Pancreas (tissue), 10 donors: ENCODE results near the gene CRISPLD2. TPM values are rescaled to one million over a fixed set of nuclear protein-coding genes. Genes with fewer than 3 reads are reported as not detected.

ENCODE experiments used
- ATAC-seq, 4 donors: fragments of 200-7000 bp; cut with Tn5 transposase; one replicate each; pipeline versions ENCODE4 v1.8.0 to v1.9.1; 2020; ENCODE audit warnings: mild to moderate bottlenecking in 4 of 4, moderate library complexity in 4 of 4
- DNase-seq, 6 donors: peaks; one replicate each; pipeline ENCODE4 v3.0.0-alpha.2; 2020
- FAIRE-seq: peaks from 2 replicates; lab custom pipeline; 2012; peaks lifted over from hg19 to GRCh38; lab: Jason Lieb, UNC
- H3K27ac ChIP-seq, 4 donors: fragments of 200-600 bp; sonication (generic); 1 replicate in 3 of 4; 2 replicates in 1 of 4; pipeline versions ENCODE4 v1.5.0 to v1.8.0; 2020
- H3K27me3 ChIP-seq, 4 donors: fragments of 200-600 bp; one replicate each; pipeline ENCODE4 v1.8.0; 2021
- H3K36me3 ChIP-seq, 3 donors: fragments of 200-600 bp; sonication (generic) in 1 of 3; one replicate each; pipeline versions ENCODE4 v1.5.0 to v1.8.0; 2020 to 2021
- H3K4me1 ChIP-seq, 3 donors: fragments of 200-600 bp; one replicate each; pipeline ENCODE4 v1.8.0; 2021
- H3K4me3 ChIP-seq, 4 donors: fragments of 200-600 bp; sonication (generic) in 2 of 4; one replicate each; pipeline versions ENCODE4 v1.5.0 to v1.8.0; 2020 to 2021
- H3K9me3 ChIP-seq, 4 donors: fragments of 200-600 bp; one replicate each; pipeline ENCODE4 v1.8.0; 2021
- WGBS, 2 donors: extraction: QIAGEN DNeasy Blood & Tissue Kit; methylation state at CpG; one replicate each; pipeline ENCODE4 v1.1.7; 2013; 5-methylcytosine and 5-hydroxymethylcytosine counted together
- intact Hi-C, 3 donors: fragments of 100-400 bp; cut with DNase I; formaldehyde crosslinking; loops; one replicate each; pipeline versions ENCODE4 v1.11.1 to v1.14.2; 2022
- polyA plus RNA-seq, 2 donors: library from polyadenylated mRNA; stranded (reverse); fragments of 200-250 nt; gene quantifications; one replicate each; pipeline ENCODE4 v1.2.3, GENCODE V29; 2013
- total RNA-seq, 6 donors: library from RNA; stranded (reverse); fragmentation: NEBNext Ultra II Directional in 4 of 6; extraction: Animal tissue kit (Norgen Biotek cat#: 25700) in 4 of 6; gene quantifications; one replicate each; pipeline versions ENCODE4 v1.2.1 to v1.2.4, GENCODE V29; 2021 to 2023
- TF ChIP-seq, protein P1 (sequence below), 4 donors: fragments of 200-600 bp; sonication (generic) in 3 of 4; IDR thresholded peaks; one replicate each; pipeline versions ENCODE4 v1.5.0 to v1.8.0; 2021; ENCODE audit warnings: antibody characterized with exemption in 4 of 4
- donor health status: healthy with polysubstance abuse.
- donor health status: DM: no; HTN: no; CAD: no; lungs with moderate emphysema.
- donor health status: DM: no; HTN: no; CAD: no.
- donor health status: control.
- donor health status: control.
- donor health status: Bipolar disorder and iron deficiency.
- donor health status: DM: yes; HTN: yes; CAD: no.
- donor health status: DM: no; HTN: no; CAD: no.
- donor health status: DM: no; HTN: no; CAD: no.
- donor health status: DM: yes; HTN: yes; CAD: no.

CRISPLD2 gene
- total and polyA plus RNA-seq, 8 donors = 4.1 to 40.2 (median 14.1) TPM

DNA sequence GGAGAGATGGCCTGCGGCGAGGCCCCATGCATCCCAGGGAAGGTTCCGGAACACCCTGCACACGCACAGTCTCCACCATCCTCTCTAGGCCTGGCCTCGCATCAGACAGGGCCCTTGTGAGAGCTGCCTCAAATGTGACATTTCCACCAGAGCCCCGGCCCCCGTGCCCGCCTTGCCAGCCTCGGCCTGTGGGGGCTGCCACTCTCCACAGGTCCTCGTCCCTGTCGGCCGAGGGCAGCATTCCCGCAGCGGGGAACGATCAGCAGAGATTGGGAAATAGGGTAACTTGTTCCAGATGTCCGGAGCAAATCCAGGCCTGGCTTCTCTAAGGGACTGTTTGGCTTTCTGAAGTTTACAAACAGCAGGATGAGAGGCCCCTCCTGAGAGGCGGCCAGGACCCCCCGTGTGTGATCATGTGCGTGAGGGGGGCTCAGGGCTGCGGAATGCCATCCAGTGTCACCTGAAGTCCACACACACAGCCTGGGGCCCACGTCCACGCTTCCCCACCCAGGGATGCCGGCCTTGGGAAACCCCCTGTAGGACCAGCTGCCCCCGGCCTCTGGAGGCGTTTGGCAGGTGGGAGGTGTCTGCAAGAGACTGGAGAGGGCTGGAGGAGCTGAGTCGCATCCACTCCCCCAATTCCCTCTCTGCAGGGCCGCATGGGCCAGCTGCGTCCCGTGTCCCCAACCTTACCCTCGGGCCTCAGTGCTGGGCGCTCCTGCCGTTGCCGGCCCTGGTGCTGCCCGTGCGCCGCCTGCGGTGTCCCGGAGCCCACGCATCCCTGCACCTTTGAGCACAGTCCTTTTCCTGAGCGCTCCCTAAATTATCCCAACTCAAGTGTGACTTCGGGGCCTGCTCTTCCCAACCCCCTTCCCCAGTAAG lies 121.1 kb downstream of the CRISPLD2 start:
- Histone ChIP-seq H3K4me1 (no peaks in the 10 kb centered on the region), H3K4me3 (no peak overlapping the region), H3K36me3 (no peaks in the 10 kb centered on the region), H3K27me3 (no peaks in the 10 kb centered on the region), H3K27ac (no peak overlapping the region), H3K9me3 (no peaks in the 10 kb centered on the region)
- peak in 1 of 4 donors; percentile 47 for ATAC-seq
- TF ChIP-seq, protein P1, sequence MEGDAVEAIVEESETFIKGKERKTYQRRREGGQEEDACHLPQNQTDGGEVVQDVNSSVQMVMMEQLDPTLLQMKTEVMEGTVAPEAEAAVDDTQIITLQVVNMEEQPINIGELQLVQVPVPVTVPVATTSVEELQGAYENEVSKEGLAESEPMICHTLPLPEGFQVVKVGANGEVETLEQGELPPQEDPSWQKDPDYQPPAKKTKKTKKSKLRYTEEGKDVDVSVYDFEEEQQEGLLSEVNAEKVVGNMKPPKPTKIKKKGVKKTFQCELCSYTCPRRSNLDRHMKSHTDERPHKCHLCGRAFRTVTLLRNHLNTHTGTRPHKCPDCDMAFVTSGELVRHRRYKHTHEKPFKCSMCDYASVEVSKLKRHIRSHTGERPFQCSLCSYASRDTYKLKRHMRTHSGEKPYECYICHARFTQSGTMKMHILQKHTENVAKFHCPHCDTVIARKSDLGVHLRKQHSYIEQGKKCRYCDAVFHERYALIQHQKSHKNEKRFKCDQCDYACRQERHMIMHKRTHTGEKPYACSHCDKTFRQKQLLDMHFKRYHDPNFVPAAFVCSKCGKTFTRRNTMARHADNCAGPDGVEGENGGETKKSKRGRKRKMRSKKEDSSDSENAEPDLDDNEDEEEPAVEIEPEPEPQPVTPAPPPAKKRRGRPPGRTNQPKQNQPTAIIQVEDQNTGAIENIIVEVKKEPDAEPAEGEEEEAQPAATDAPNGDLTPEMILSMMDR (IDR thresholded peaks at IDR 0.05) = no peak
- DNase-seq = no peak
- FAIRE-seq = no peak
- 85 to 87% methylated on average over 41 of the region's 41 CpGs for WGBS, 2 donors
- intact Hi-C loops = no loop called here

DNA sequence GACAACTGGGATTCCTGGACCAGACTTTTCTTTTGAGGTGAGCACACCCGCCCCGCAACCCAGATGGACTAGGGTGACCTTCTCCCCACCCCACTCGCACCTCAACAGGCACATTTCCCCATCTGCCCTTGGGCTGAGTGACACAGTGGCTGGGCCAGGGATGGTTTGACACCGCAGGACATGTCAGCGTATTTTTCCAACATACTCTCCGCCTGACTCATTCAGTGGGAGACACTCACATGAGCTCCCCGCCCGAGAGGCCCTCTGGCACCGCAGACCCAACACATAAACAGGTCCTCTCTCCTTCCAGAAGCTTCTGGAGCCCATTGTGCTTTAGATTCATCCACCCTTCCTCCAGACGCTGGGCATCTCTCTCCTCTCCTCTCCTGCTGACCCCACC lies 122.1 kb downstream of the CRISPLD2 start:
- Histone ChIP-seq H3K4me1 (no peaks in the 10 kb centered on the region), H3K27me3 (no peaks in the 10 kb centered on the region), H3K4me3 (no peak overlapping the region), H3K9me3 (no peaks in the 10 kb centered on the region), H3K27ac (no peak overlapping the region), H3K36me3 (no peaks in the 10 kb centered on the region)
- ATAC-seq (no peak), FAIRE-seq (no peak), DNase-seq (no peak)
- WGBS, 2 donors = 89 to 93% methylated on average over 10 of the region's 10 CpGs
- intact Hi-C loops = no loop called here
- TF ChIP-seq, protein P1 (IDR thresholded peaks at IDR 0.05) = no peak

DNA sequence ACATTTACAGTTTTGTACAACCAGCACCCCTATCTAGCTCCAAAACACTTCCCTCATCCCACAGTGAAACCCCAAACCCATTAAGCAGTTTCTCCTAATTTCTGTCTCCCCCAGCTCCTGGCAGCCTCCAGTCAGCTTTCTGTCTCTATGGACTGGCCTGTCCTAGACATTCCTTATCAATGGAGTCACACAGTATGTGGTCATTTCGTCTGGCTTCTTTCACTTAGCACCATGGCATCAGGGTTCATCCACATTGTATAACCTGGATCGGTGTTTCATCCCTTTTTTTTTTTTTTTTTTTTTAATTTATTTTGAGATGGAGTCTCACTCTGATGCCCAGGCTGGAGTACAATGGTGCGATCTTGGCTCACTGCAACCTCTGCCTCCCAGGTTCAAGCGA lies 123.0 kb downstream of the CRISPLD2 start:
- Histone ChIP-seq H3K27ac (no peak overlapping the region), H3K36me3 (no peaks in the 10 kb centered on the region), H3K4me3 (no peak overlapping the region), H3K27me3 (no peaks in the 10 kb centered on the region), H3K4me1 (no peaks in the 10 kb centered on the region), H3K9me3 (no peaks in the 10 kb centered on the region)
- no peak for ATAC-seq
- intact Hi-C loops = no loop called here
- 87 to 91% methylated on average over 4 of the region's 4 CpGs for WGBS, 2 donors
- no peak for FAIRE-seq
- DNase-seq = no peak
- TF ChIP-seq, protein P1 (IDR thresholded peaks at IDR 0.05) = no peak

DNA sequence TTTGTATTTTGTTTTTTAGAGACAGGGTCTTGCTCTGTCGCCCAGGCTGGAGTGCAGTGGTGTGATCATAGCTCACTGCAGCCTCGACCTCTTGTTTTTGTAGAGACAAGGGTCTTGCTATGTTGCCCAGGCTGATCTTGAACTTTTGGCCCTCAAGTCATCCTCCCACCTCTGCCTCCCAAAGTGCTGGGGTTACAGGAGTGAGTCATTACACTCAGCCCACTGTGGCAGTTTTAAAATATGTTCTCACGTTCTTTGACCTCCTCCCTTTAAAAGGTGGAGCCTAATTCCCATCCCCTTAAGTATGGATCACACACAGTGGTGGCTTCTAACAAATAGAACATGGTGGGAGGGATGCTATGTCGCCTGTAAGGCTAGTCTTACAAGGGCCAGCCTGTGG lies 123.8 kb downstream of the CRISPLD2 start:
- no peaks in the 10 kb centered on the region for H3K27me3 ChIP-seq
- DNase-seq (no peak), ATAC-seq (no peak), FAIRE-seq (no peak)
- TF ChIP-seq, protein P1 (IDR thresholded peaks at IDR 0.05) = no peak
- no peaks in the 10 kb centered on the region for H3K9me3 ChIP-seq
- WGBS, 2 donors = 72 to 88% methylated on average over 4 of the region's 4 CpGs
- no peaks in the 10 kb centered on the region for H3K4me1 ChIP-seq
- H3K27ac ChIP-seq = no peak overlapping the region
- intact Hi-C loops = no loop called here
- H3K36me3 ChIP-seq = no peaks in the 10 kb centered on the region
- H3K4me3 ChIP-seq = no peak overlapping the region

DNA sequence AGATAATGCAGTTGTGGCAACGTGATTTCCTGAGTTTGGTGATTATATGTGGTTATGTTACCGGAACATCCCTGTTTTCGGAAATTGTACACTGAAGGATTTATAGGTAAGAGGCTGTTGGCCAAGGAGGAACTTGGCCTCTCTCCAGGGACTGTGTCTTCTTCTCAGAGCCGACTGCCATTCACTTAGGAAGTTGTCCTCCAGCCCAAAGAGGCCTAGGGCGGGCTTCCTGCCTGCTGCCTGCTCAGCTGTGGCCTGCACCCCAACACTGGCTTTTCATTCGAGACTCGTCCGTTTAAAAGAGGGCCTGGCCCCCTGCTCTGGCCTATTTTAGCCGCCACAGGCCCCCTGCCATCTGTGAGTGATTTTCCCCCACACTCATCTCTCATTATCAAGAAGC lies 127.2 kb downstream of the CRISPLD2 start:
- H3K27ac ChIP-seq = no peak overlapping the region
- ATAC-seq (no peak), DNase-seq (no peak), FAIRE-seq (no peak)
- H3K36me3 ChIP-seq = no peaks in the 10 kb centered on the region
- no peaks in the 10 kb centered on the region for H3K27me3 ChIP-seq
- H3K4me1 ChIP-seq = no peaks in the 10 kb centered on the region
- 68 to 74% methylated on average over 9 of the region's 9 CpGs for WGBS, 2 donors
- TF ChIP-seq, protein P1 (IDR thresholded peaks at IDR 0.05) = no peak
- no peak overlapping the region for H3K4me3 ChIP-seq
- no peaks in the 10 kb centered on the region for H3K9me3 ChIP-seq
- intact Hi-C loops = no loop called here
